ENCODE measurements around the gene MYPOP. TPM values are rescaled to one million over a fixed set of nuclear protein-coding genes. Genes with fewer than 3 reads are reported as not detected.

Gene MYPOP
- total RNA-seq, 1 experiment from 2014 or later, result 10.8 TPM

DNA sequence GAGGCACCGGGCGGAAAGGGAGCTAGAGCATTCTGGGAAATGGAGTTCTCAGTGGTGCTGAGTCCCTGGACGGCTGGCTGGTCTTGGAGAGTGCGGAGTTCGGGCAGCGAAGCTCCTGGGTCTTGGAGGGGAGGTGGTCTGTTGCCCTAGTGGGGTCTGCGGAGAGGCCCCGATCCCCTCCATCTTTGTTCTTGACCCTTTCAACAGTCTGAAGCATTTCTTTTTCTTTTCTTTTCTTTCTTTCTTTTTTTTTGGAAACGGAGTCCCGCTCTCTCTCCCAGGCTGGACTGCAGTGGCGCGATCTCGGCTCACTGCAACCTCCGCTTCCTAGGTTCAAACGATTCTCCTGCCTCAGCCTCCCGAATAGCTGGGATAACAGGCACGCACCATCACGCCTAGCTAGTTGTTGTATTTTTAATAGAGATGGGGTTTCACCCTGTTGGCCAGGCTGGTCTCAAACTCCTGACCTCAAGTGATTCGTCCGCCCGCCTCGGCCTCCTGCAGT lies 39.0 kb downstream of the MYPOP start:
- DNase-seq (ENCODE audit: low read depth, low spot score) (no peak), ATAC-seq (no peak; the same call in 1 of the 2 replicates)
- peak overlapping the region; percentile 81 for H3K4me2 ChIP-seq (ENCODE audit: low read length)
- BruUV-seq (replicated peaks), result TSS peak; percentile 48
- H4K20me1 ChIP-seq (ENCODE audit: insufficient read depth), result no peaks in the 10 kb centered on the region
- H2AFZ ChIP-seq (ENCODE audit: low read depth, low read length, poor library complexity, severe bottlenecking), result peak overlapping the region; percentile 29
- peaks cover 44% of the 10 kb centered on the region for H3K79me2 ChIP-seq (ENCODE audit: insufficient read depth, low read length)
- no peaks in the 10 kb centered on the region for H3K9me3 ChIP-seq (ENCODE audit: control insufficient read depth in 1 of 2, insufficient read depth in 1 of 2, low read depth in 1 of 2, low read length in 2 of 2)
- H3K9me2 ChIP-seq (ENCODE audit: insufficient read depth), result no peaks in the 10 kb centered on the region
- peaks cover 11 to 15% of the 10 kb centered on the region in 2 experiments; a peak in 3 of 4 replicates for H3K36me3 ChIP-seq (ENCODE audit: control insufficient read depth in 1 of 2, insufficient read depth in 2 of 2, low read length in 2 of 2)
- intact Hi-C loops (cut with micrococcal nuclease), result loop anchor here (1.0 kb wide), 1 partner anchor 23 kb away; the partner anchor contains the start of gene IRF2BP1
- peaks cover 11 to 35% of the 10 kb centered on the region in 2 experiments for H3K4me1 ChIP-seq (ENCODE audit: control insufficient read depth in 1 of 2, insufficient read depth in 2 of 2, low read length in 2 of 2)
- RAD21 ChIA-PET (ENCODE audit: low non-redundant PET in 1 of 2, low total read pairs in 2 of 2, uncharacterized antibody in 2 of 2, unreplicated experiment in 2 of 2), result interaction anchor here (0.7 to 1.3 kb wide), 3 partner anchors 18 to 23 kb away, joined by 4 to 6 read pairs (median 4); partner anchors contain the start of gene IRF2BP1 (in 1 of the 2)
- TF ChIP-seq POLR2A (IDR thresholded peaks at IDR 0.05; ENCODE audit: borderline replicate concordance, extremely low read depth, insufficient read depth, insufficient read length) (peak; percentile 6), CEBPB (IDR thresholded peaks at IDR 0.05; ENCODE audit: low read depth) (no peak)
- POLR2A ChIA-PET, result interaction anchor here (0.6 to 2.9 kb wide), 14 partner anchors 9 to 156 kb away, joined by 3 to 24 read pairs (median 3); partner anchors contain the start of genes CCDC61, IRF2BP1, MYPOP and NANOS2
- H3K27me3 ChIP-seq (ENCODE audit: insufficient read depth, low read length), result no peaks in the 10 kb centered on the region
- peak overlapping the region; percentile 66 for H3K9ac ChIP-seq (ENCODE audit: low read length)
- CTCF ChIA-PET, result interaction anchor here (0.5 to 3.6 kb wide), 12 partner anchors 13 to 215 kb away, joined by 3 to 45 read pairs (median 6); partner anchors contain the start of genes IGFL4, IRF2BP1, MYPOP and SIX5
- H3K4me3 ChIP-seq (replicated peaks in 1 of 2; ENCODE audit: low read depth in 1 of 2, low read length in 2 of 2), result peak overlapping the region; percentile 91 to 93
- H3K27ac ChIP-seq (ENCODE audit: low read depth, low read length), result peak overlapping the region; percentile 61

- peaks cover 50% of the 10 kb centered on the region for H3K79me2 ChIP-seq (ENCODE audit: insufficient read depth, low read length)
- TF ChIP-seq POLR2AphosphoS5 (IDR thresholded peaks at IDR 0.05; ENCODE audit: low read depth, low read length) (peak; percentile 71), ZFX (IDR thresholded peaks at IDR 0.05) (peak; percentile 9; the same call in 1 of the 2 replicates), TCF7L2 (IDR thresholded peaks at IDR 0.05; ENCODE audit: borderline replicate concordance, extremely low read depth, insufficient read depth, insufficient read length) (peak; percentile 78), YY1 (IDR thresholded peaks at IDR 0.05; ENCODE audit: extremely low read depth, insufficient replicate concordance, low read depth, low read length) (peak; percentile 94), POLR2A (IDR thresholded peaks at IDR 0.05; ENCODE audit: borderline replicate concordance, extremely low read depth, insufficient read depth, insufficient read length) (peak; percentile 52), SP1 (IDR thresholded peaks at IDR 0.05; ENCODE audit: low read depth) (peak; percentile 87), EZH2 (IDR thresholded peaks at IDR 0.05) (no peak), SIN3A (IDR thresholded peaks at IDR 0.05; ENCODE audit: low read depth) (no peak; the same call in 1 of the 2 replicates), ELF1 (IDR thresholded peaks at IDR 0.05; ENCODE audit: borderline replicate concordance, low read depth) (no peak; the same call in 1 of the 2 replicates), ZNF274 (IDR thresholded peaks at IDR 0.05; ENCODE audit: low read depth, low read length) (no peak)
- TF ChIP-seq, protein P1, sequence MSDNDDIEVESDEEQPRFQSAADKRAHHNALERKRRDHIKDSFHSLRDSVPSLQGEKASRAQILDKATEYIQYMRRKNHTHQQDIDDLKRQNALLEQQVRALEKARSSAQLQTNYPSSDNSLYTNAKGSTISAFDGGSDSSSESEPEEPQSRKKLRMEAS (IDR thresholded peaks at IDR 0.05), result peak; percentile 30
- no peaks in the 10 kb centered on the region for H4K20me1 ChIP-seq (ENCODE audit: insufficient read depth)
- H3K9me3 ChIP-seq (ENCODE audit: control insufficient read depth in 1 of 2, insufficient read depth in 1 of 2, low read depth in 1 of 2, low read length in 2 of 2), result no peaks in the 10 kb centered on the region
- H3K9ac ChIP-seq (ENCODE audit: low read length), result peak within 1 kb of the TSS; percentile 92
- H3K27me3 ChIP-seq (ENCODE audit: insufficient read depth, low read length), result no peaks in the 10 kb centered on the region
- peak within 1 kb of the TSS; percentile 29 for H2AFZ ChIP-seq (ENCODE audit: low read depth, low read length, poor library complexity, severe bottlenecking)
- ChIA-PET CTCF (interaction anchor here (0.5 to 3.6 kb wide), 12 partner anchors 13 to 216 kb away, joined by 3 to 45 read pairs (median 6); partner anchors contain the start of genes IGFL4, IRF2BP1, MYPOP and SIX5), POLR2A (interaction anchor here (0.6 to 2.9 kb wide), 13 partner anchors 10 to 132 kb away, joined by 3 to 24 read pairs (median 3); partner anchors contain the start of genes CCDC61, IRF2BP1, MYPOP and NANOS2), RAD21 (ENCODE audit: low non-redundant PET in 1 of 2, low total read pairs in 2 of 2, uncharacterized antibody in 2 of 2, unreplicated experiment in 2 of 2) (interaction anchor here in 1 of 2 experiments (1.3 kb wide), 1 partner anchor 19 kb away, joined by 4 read pairs; no protein-coding TSS in a partner anchor)
- peaks cover 11 to 35% of the 10 kb centered on the region in 2 experiments for H3K4me1 ChIP-seq (ENCODE audit: control insufficient read depth in 1 of 2, insufficient read depth in 2 of 2, low read length in 2 of 2)
- peaks cover 11 to 15% of the 10 kb centered on the region in 2 experiments; a peak in 3 of 4 replicates for H3K36me3 ChIP-seq (ENCODE audit: control insufficient read depth in 1 of 2, insufficient read depth in 2 of 2, low read length in 2 of 2)
- BruUV-seq (replicated peaks), result TSS peak; percentile 60
- peak within 1 kb of the TSS; percentile 91 for H3K27ac ChIP-seq (ENCODE audit: low read depth, low read length)
- ATAC-seq (peak; percentile 91), DNase-seq (ENCODE audit: low read depth, low spot score) (peak; percentile 96)
- H3K9me2 ChIP-seq (ENCODE audit: insufficient read depth), result no peaks in the 10 kb centered on the region
- H3K4me2 ChIP-seq (ENCODE audit: low read length), result peak within 1 kb of the TSS; percentile 81
- intact Hi-C loops (cut with micrococcal nuclease), result loop anchor here (1.0 kb wide), 1 partner anchor 24 kb away; the partner anchor contains the start of gene IRF2BP1
- peak within 1 kb of the TSS; percentile 91 to 93 for H3K4me3 ChIP-seq (replicated peaks in 1 of 2; ENCODE audit: low read depth in 1 of 2, low read length in 2 of 2)
Measured at GRCh38 chr19:45862564-45863334, 39.7 kb downstream of the MYPOP start, which contains the start of gene SYMPK. Gene SYMPK (minus strand): TSS chr19:45863147. CDS start chr19:45854495, 8,652 bp downstream.
